Vagina (tissue), 2 donors: ENCODE results near the gene GPN1. TPM values are rescaled to one million over a fixed set of nuclear protein-coding genes. Genes with fewer than 3 reads are reported as not detected.

ENCODE experiments used
- DNase-seq, 2 donors: peaks; one replicate each; pipeline ENCODE4 v3.0.0-alpha.2; 2017; ENCODE audit errors: extremely low spot score in 2 of 2
- H3K27ac ChIP-seq: fragments of 200-600 bp; sonication (generic); one replicate; pipeline ENCODE4 v1.5.1; 2019
- H3K27me3 ChIP-seq: fragments of 200-600 bp; sonication (generic); one replicate; pipeline ENCODE4 v1.5.1; 2019
- H3K36me3 ChIP-seq, 2 donors: fragments of 200-600 bp; sonication (generic); one replicate each; pipeline ENCODE4 v1.5.1; 2017 to 2019
- H3K4me1 ChIP-seq: fragments of 200-600 bp; sonication (generic); one replicate; pipeline ENCODE4 v1.5.1; 2019
- H3K4me3 ChIP-seq, 2 donors: fragments of 200-600 bp; sonication (generic); 1 replicate in 1 of 2; 2 replicates in 1 of 2; pipeline ENCODE4 v1.5.1; 2016 to 2019
- H3K9me3 ChIP-seq: fragments of 200-600 bp; sonication (generic); one replicate; pipeline ENCODE4 v1.5.1; 2019
- POLR2A ChIP-seq, 2 donors: fragments of 450-650 bp; IDR thresholded peaks; one replicate each; pipeline ENCODE4 v1.6.1; 2017; ENCODE audit warnings: antibody characterized with exemption in 2 of 2, mild to moderate bottlenecking in 2 of 2, moderate library complexity in 2 of 2
- POLR2AphosphoS5 ChIP-seq, 2 donors: sonication (generic); formaldehyde crosslinking; IDR thresholded peaks; one replicate each; pipeline ENCODE4 v1.9.0; 2017; ENCODE audit warnings: antibody characterized with exemption in 2 of 2, mild to moderate bottlenecking in 2 of 2, low read depth in 1 of 2; ENCODE audit not compliant: insufficient read depth in 1 of 2
- intact Hi-C: fragments of 100-400 bp; cut with DNase I; formaldehyde crosslinking; loops from one replicate; pipeline ENCODE4 v1.15.1; 2023
- total RNA-seq: library from RNA; depleted of rRNA; stranded (reverse); fragments of >200 nt; gene quantifications from one replicate; pipeline ENCODE4 v1.2.3, GENCODE V29; 2016
- TF ChIP-seq, protein P1 (sequence below), 3 experiments: fragments of 450-650 bp in 2 of 3; fragments of 200-600 bp in 1 of 3; sonication (generic) in 1 of 3; IDR thresholded peaks; one replicate each; pipeline ENCODE4 v1.5.1; 2017 to 2019; ENCODE audit warnings: antibody characterized with exemption in 3 of 3, mild to moderate bottlenecking in 2 of 3, moderate library complexity in 2 of 3

GPN1 gene
- total RNA-seq, 1 donor from 2014 or later: 30.0 TPM

DNA sequence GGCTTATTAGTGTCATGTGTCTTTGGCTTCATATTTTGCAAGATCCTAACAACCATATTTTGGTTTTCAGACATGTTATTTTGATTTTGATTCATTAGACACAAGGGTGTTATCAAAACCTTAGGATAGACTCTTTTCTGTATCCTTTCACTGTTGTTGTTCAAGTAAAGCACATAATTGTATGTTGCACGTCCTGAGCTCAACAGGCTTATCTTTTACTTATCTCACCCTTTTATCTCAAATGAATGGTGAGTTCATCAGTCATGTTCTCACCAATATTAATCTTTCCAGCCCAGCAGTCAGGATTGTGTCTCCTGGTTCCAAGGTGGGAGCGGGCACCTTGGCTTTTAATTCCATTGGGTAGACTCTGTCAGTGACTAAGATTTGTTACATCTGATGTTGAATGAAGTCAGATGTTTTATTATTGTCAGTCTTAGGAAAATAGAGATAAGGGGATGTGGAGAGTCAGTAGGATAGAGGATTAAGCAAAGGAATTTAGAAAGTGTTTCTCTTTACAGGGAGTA lies 11.9 kb downstream of the GPN1 start:
- Histone ChIP-seq H3K4me1 (no peaks in the 10 kb centered on the region), H3K27me3 (no peaks in the 10 kb centered on the region), H3K27ac (no peak overlapping the region), H3K36me3 (peaks cover 6 to 66% of the 10 kb centered on the region in 2 donors), H3K4me3 (no peak overlapping the region), H3K9me3 (no peaks in the 10 kb centered on the region)
- intact Hi-C loops: no loop called here
- no peak for TF ChIP-seq POLR2AphosphoS5 (IDR thresholded peaks at IDR 0.05; ENCODE audit: insufficient read depth in 1 of 2, low read depth in 1 of 2)
- TF ChIP-seq POLR2A (IDR thresholded peaks at IDR 0.05): no peak
- DNase-seq: no peak

DNA sequence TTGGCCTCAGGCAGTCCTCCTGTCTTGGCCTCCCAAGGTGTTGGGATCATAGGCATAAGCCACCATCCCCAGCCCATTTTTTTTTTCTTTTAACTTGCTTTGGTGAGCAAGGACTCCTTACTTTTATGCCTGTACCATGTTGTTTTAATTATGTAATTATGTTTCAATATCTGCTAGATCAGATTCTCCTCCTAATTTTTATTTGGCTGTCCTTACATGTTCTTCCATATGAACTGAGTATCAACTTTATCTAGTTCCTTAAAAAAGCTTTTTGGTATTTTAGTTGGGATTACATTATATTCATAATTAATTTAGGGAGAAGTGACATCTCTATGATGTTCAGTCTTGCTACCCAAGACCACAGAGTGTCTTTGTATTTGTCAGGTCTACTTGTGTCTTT lies 16.3 kb downstream of the GPN1 start:
- Histone ChIP-seq H3K4me1 (no peaks in the 10 kb centered on the region), H3K27me3 (no peaks in the 10 kb centered on the region), H3K9me3 (no peaks in the 10 kb centered on the region), H3K27ac (no peak overlapping the region), H3K4me3 (no peak overlapping the region), H3K36me3 (peaks cover 4 to 67% of the 10 kb centered on the region in 2 donors)
- intact Hi-C loops: no loop called here
- TF ChIP-seq POLR2A (IDR thresholded peaks at IDR 0.05) (no peak), POLR2AphosphoS5 (IDR thresholded peaks at IDR 0.05; ENCODE audit: insufficient read depth in 1 of 2, low read depth in 1 of 2) (no peak)
- TF ChIP-seq, protein P1, sequence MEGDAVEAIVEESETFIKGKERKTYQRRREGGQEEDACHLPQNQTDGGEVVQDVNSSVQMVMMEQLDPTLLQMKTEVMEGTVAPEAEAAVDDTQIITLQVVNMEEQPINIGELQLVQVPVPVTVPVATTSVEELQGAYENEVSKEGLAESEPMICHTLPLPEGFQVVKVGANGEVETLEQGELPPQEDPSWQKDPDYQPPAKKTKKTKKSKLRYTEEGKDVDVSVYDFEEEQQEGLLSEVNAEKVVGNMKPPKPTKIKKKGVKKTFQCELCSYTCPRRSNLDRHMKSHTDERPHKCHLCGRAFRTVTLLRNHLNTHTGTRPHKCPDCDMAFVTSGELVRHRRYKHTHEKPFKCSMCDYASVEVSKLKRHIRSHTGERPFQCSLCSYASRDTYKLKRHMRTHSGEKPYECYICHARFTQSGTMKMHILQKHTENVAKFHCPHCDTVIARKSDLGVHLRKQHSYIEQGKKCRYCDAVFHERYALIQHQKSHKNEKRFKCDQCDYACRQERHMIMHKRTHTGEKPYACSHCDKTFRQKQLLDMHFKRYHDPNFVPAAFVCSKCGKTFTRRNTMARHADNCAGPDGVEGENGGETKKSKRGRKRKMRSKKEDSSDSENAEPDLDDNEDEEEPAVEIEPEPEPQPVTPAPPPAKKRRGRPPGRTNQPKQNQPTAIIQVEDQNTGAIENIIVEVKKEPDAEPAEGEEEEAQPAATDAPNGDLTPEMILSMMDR (IDR thresholded peaks at IDR 0.05): no peak
- no peak for DNase-seq

DNA sequence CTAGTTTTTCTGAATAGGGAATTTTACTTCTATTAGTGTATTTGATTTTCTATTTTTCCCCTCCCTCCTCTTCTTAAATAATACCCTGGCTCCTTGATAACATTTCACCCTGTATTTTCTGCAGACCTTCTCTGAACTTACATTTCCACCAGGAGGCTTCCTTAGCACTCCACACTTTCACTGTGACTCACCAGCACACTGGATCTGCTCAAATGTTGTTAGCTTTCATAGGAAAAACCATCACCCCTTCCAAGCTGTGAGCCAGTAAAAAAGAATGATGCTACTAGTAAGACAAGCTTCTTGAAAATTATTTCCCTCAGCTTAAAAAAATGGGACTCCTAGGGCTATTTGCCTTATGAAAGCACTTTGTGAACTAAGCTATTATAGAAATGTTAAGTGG lies 18.4 kb downstream of the GPN1 start:
- Histone ChIP-seq H3K4me1 (no peaks in the 10 kb centered on the region), H3K27ac (no peak overlapping the region), H3K4me3 (no peak overlapping the region), H3K36me3 (peaks cover 4 to 67% of the 10 kb centered on the region in 2 donors), H3K27me3 (no peaks in the 10 kb centered on the region), H3K9me3 (no peaks in the 10 kb centered on the region)
- DNase-seq: no peak
- intact Hi-C loops: no loop called here
- TF ChIP-seq, protein P1 (IDR thresholded peaks at IDR 0.05): no peak
- TF ChIP-seq POLR2AphosphoS5 (IDR thresholded peaks at IDR 0.05; ENCODE audit: insufficient read depth in 1 of 2, low read depth in 1 of 2) (no peak), POLR2A (IDR thresholded peaks at IDR 0.05) (no peak)

DNA sequence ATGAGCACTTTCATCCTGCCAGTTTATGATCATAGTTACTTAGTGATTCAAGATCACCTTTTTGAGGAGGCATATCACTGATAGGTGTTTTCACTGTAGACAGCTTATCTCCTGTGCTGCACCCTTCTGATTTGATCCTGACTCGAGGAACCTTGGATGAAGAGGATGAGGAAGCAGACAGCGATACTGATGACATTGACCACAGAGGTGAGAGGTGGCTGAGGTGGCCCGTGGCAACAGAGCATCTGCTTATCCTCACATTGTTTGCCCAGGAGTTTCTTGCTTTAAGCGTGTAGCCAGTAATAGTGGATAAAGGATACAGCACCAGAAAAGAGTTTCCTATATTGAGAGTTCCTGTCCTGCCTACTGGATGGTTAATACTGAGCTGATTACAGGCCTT lies 18.9 kb downstream of the GPN1 start:
- DNase-seq: no peak
- H3K4me3 ChIP-seq: no peak overlapping the region

DNA sequence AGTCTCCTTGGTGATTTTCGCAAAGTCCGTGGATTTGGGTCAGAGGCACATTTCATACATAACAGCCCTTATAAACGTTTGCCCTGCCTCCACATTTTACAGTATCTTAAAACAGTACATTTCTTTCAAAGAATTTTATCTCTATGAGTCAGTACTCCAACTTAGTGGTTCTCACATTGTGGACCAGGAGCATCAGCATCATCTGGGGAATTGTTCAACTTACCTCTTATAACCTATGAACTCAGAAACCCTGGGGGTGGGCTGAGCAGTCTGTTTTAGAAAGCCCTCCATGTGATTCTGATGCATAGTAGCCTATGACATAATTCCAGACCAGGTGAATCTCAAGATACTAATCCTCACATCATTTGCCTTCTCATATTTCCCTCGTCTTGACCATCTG lies 22.2 kb downstream of the GPN1 start:
- H3K36me3 ChIP-seq: peaks cover 4 to 93% of the 10 kb centered on the region in 2 donors
- no peaks in the 10 kb centered on the region for H3K27me3 ChIP-seq
- intact Hi-C loops: no loop called here
- TF ChIP-seq, protein P1 (IDR thresholded peaks at IDR 0.05): no peak
- TF ChIP-seq POLR2A (IDR thresholded peaks at IDR 0.05) (no peak), POLR2AphosphoS5 (IDR thresholded peaks at IDR 0.05; ENCODE audit: insufficient read depth in 1 of 2, low read depth in 1 of 2) (no peak)
- no peak for DNase-seq
- no peaks in the 10 kb centered on the region for H3K9me3 ChIP-seq
- no peak overlapping the region for H3K27ac ChIP-seq
- H3K4me3 ChIP-seq: no peak overlapping the region
- no peaks in the 10 kb centered on the region for H3K4me1 ChIP-seq

More for the DNA sequence above, 18.9 kb downstream of the GPN1 start:
- no peaks in the 10 kb centered on the region for H3K27me3 ChIP-seq
- H3K4me1 ChIP-seq: no peaks in the 10 kb centered on the region
- peaks cover 4 to 67% of the 10 kb centered on the region in 2 donors for H3K36me3 ChIP-seq
- intact Hi-C loops: no loop called here
- H3K27ac ChIP-seq: no peak overlapping the region
- TF ChIP-seq POLR2AphosphoS5 (IDR thresholded peaks at IDR 0.05; ENCODE audit: insufficient read depth in 1 of 2, low read depth in 1 of 2) (no peak), POLR2A (IDR thresholded peaks at IDR 0.05) (no peak)
- TF ChIP-seq, protein P1 (IDR thresholded peaks at IDR 0.05): no peak
- no peaks in the 10 kb centered on the region for H3K9me3 ChIP-seq
